Endothelial cell of umbilical vein (primary cell): ENCODE data around the gene RIPOR1.

ENCODE experiments used
- CTCF ChIP-seq, 2 donors: IDR thresholded peaks; 1 replicate in 1 of 2; 2 replicates in 1 of 2; pipeline ENCODE4 v1.5.1; 2011; ENCODE audit warnings: low read length in 2 of 2, mild to moderate bottlenecking in 2 of 2, moderate library complexity in 2 of 2, control low read depth in 1 of 2, inconsistent platforms in 1 of 2, low read depth in 1 of 2; ENCODE audit not compliant: insufficient read depth in 1 of 2; ENCODE audit errors: extremely low read depth in 1 of 2
- EZH2 ChIP-seq: IDR thresholded peaks from 2 replicates; pipeline ENCODE4 v1.6.1; 2012; ENCODE audit warnings: borderline replicate concordance, low read depth, mild to moderate bottlenecking, moderate library complexity, low read length, inconsistent platforms; ENCODE audit not compliant: severe bottlenecking
- FOS ChIP-seq: IDR thresholded peaks from 2 replicates; pipeline ENCODE4 v1.6.1; 2011; ENCODE audit warnings: mild to moderate bottlenecking, low read length, moderate library complexity, borderline replicate concordance; ENCODE audit not compliant: insufficient read depth
- MYC ChIP-seq: IDR thresholded peaks from one replicate; pipeline ENCODE4 v1.6.1; 2011; ENCODE audit warnings: mild to moderate bottlenecking, low read depth, low read length
- POLR2A ChIP-seq: IDR thresholded peaks from 2 replicates; pipeline ENCODE4 v1.6.1; 2012; ENCODE audit warnings: low read depth, mild to moderate bottlenecking, control low read depth, low read length
- POLR2AphosphoS5 ChIP-seq: IDR thresholded peaks from 2 replicates; pipeline ENCODE4 v1.6.1; 2012; ENCODE audit warnings: low read depth, mild to moderate bottlenecking, control low read depth, low read length, moderate library complexity; ENCODE audit not compliant: insufficient read depth

- TF ChIP-seq MYC (no peak), EZH2 (no peak), CTCF (IDR thresholded peaks at IDR 0.05; ENCODE audit: extremely low read depth in 1 of 2, insufficient read depth in 1 of 2, low read depth in 1 of 2, low read length in 2 of 2) (no peak), POLR2A (no peak), FOS (no peak), POLR2AphosphoS5 (no peak)
Observed at GRCh38 chr16:67489401-67490083, 39.1 kb upstream of the RIPOR1 start.
